DND-41 (cell line): ENCODE data around the gene TBC1D14.

ENCODE experiments used
- ATAC-seq: fragments of 200-7000 bp; cut with Tn5 transposase; 3 replicates; pipeline ENCODE4 v1.9.1; 2021; ENCODE audit warnings: low read depth; ENCODE audit not compliant: insufficient read depth
- DNase-seq: peaks from one replicate; pipeline ENCODE4 v3.0.0-alpha.2; 2020
- H2AFZ ChIP-seq: 2 replicates; pipeline ENCODE4 v1.6.0; 2012; ENCODE audit warnings: low read depth, low read length
- H3K27ac ChIP-seq: 2 replicates; pipeline ENCODE4 v1.5.1; 2012; ENCODE audit warnings: low read length, inconsistent platforms
- H3K27me3 ChIP-seq: fragments of 200-600 bp; sonication (generic); 2 replicates; pipeline ENCODE4 v1.6.0; 2012; ENCODE audit warnings: low read length, mild to moderate bottlenecking, inconsistent platforms; ENCODE audit not compliant: insufficient read depth, poor library complexity
- H3K36me3 ChIP-seq: 2 replicates; pipeline ENCODE4 v1.5.1; 2012; ENCODE audit warnings: low read length, inconsistent platforms; ENCODE audit not compliant: insufficient read depth
- H3K4me1 ChIP-seq: 2 replicates; pipeline ENCODE4 v1.5.1; 2012; ENCODE audit warnings: mild to moderate bottlenecking, low read length; ENCODE audit not compliant: insufficient read depth
- H3K4me2 ChIP-seq: 2 replicates; pipeline ENCODE4 v1.6.0; 2012; ENCODE audit warnings: mild to moderate bottlenecking, moderate library complexity, low read length, inconsistent platforms; ENCODE audit not compliant: insufficient read depth
- H3K4me3 ChIP-seq, 2 experiments: fragments of 200-600 bp in 1 of 2; shearing (Covaris generic) in 1 of 2; 2 replicates each; pipeline ENCODE4 v1.5.1; 2012 to 2016; ENCODE audit warnings: inconsistent platforms in 2 of 2, low read length in 2 of 2, mild to moderate bottlenecking in 2 of 2, low read depth in 1 of 2, moderate library complexity in 1 of 2
- H3K79me2 ChIP-seq: 2 replicates; pipeline ENCODE4 v1.6.0; 2012; ENCODE audit warnings: low read length, inconsistent platforms; ENCODE audit not compliant: insufficient read depth
- H3K9ac ChIP-seq: 2 replicates; pipeline ENCODE4 v1.6.0; 2012; ENCODE audit warnings: low read depth, mild to moderate bottlenecking, inconsistent platforms, low read length, moderate library complexity
- H3K9me3 ChIP-seq: 2 replicates; pipeline ENCODE4 v1.5.1; 2012; ENCODE audit warnings: low read length, moderate library complexity, mild to moderate bottlenecking, inconsistent platforms; ENCODE audit not compliant: insufficient read depth, severe bottlenecking
- H4K20me1 ChIP-seq: 2 replicates; pipeline ENCODE4 v1.6.0; 2012; ENCODE audit warnings: low read length; ENCODE audit not compliant: insufficient read depth
- EZH2 ChIP-seq: IDR thresholded peaks from 3 replicates; pipeline ENCODE4 v1.6.1; 2012; ENCODE audit warnings: borderline replicate concordance, low read depth, mild to moderate bottlenecking, moderate library complexity, low read length, inconsistent platforms; ENCODE audit not compliant: severe bottlenecking
- TF ChIP-seq, protein P1 (sequence below): IDR thresholded peaks from 2 replicates; pipeline ENCODE4 v1.5.1; 2012; ENCODE audit warnings: borderline replicate concordance, low read length, moderate library complexity, mild to moderate bottlenecking; ENCODE audit not compliant: poor library complexity, severe bottlenecking; ENCODE audit errors: extremely low read depth

TBC1D14 gene

DNA sequence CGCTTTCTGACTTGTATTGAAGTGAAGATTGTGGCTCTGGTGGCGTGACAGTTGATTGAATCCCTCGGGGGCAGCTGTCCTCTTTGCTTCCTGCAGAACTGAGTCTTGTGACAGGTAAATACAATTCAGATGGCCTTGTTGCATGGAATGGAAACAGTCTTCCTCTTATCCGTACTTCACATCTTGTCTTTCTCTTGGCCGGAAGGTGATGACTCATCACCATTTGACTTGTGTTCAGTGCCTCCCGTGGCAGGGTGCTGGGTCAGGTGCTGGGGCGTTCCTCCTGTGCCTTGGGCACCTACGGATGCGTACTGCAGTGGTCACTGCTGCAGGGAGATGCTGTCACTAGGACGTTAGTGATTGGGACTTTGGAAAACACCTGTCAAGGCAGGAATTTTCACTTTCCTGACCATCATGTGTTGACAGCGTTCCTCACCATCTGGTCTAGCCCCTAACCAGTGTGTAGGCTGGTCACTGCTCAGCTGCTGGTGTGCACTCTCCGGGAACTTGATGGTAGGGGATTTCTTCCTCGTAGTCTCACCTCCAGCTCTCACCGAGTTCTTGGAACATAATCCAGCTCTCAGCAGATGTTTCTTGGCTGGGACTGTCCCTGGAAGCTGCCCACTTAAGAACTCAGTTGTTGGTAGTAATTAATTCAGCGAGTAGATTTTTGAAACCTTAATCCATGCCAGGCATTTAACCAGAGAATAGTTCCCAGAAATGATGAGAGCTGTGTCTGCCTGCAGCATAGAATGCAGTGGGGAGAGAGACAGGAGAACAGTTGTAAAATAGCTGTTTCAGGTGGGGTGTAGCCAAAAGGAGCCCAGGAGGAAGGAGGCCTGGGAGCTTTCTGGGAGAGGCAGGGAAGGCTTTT is 7.2 kb downstream of the TBC1D14 start:
- no peak overlapping the region for H3K4me2 ChIP-seq
- no peak for DNase-seq
- no peak overlapping the region for H3K27ac ChIP-seq
- H3K79me2 ChIP-seq, result peaks cover 59% of the 10 kb centered on the region
- H3K9ac ChIP-seq, result no peak overlapping the region
- TF ChIP-seq EZH2, result no peak
- TF ChIP-seq, protein P1, sequence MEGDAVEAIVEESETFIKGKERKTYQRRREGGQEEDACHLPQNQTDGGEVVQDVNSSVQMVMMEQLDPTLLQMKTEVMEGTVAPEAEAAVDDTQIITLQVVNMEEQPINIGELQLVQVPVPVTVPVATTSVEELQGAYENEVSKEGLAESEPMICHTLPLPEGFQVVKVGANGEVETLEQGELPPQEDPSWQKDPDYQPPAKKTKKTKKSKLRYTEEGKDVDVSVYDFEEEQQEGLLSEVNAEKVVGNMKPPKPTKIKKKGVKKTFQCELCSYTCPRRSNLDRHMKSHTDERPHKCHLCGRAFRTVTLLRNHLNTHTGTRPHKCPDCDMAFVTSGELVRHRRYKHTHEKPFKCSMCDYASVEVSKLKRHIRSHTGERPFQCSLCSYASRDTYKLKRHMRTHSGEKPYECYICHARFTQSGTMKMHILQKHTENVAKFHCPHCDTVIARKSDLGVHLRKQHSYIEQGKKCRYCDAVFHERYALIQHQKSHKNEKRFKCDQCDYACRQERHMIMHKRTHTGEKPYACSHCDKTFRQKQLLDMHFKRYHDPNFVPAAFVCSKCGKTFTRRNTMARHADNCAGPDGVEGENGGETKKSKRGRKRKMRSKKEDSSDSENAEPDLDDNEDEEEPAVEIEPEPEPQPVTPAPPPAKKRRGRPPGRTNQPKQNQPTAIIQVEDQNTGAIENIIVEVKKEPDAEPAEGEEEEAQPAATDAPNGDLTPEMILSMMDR, result no peak
- peaks cover 34% of the 10 kb centered on the region for H4K20me1 ChIP-seq
- no peaks in the 10 kb centered on the region for H3K27me3 ChIP-seq
- no peak overlapping the region for H3K4me3 ChIP-seq
- no peak overlapping the region for H2AFZ ChIP-seq
- no peak; the same call in 2 of the 3 replicates for ATAC-seq
- no peaks in the 10 kb centered on the region for H3K9me3 ChIP-seq
- H3K4me1 ChIP-seq, result no peaks in the 10 kb centered on the region
- no peaks in the 10 kb centered on the region for H3K36me3 ChIP-seq

DNA sequence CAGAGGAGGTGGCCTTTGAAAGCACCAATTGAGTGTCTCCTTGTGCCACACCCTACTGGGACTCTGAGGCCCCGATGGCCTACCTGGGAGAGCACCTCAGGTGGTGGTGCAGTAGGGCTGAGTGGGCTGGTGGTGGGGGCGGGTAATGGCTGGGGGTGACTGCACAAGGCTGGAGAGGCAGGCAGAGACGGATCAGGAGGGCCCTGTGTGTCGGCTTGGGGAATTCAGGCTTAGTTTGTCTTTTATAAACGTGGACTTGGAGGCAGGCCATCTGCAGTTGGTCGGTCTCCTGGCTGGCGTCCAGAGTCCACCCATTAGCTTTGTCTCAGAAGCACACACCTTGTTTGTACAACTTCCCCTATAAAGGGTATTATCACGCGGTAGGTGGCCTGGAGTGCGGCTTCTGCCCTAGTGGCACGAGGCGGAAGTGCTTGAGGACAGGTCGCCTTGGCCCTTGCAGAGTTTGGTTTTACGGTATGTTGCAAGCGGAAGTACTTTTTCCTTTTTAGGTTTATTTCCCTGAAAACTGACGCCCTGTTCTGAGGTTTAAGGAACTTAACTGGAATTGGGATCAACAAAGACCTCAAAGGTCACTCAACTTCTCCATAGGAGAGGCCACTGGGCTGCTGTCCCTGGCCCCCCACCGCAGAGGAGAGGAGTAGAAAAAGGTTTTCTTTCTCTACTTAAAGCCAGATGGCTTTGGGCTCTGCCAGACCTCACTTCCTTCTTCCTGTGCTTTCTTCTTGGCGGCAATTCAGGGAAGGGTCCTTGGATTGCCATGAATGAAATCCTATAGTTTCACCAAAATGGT is 8.0 kb downstream of the TBC1D14 start:
- Histone ChIP-seq H3K36me3 (no peaks in the 10 kb centered on the region), H3K4me2 (no peak overlapping the region), H3K4me3 (no peak overlapping the region), H3K27me3 (no peaks in the 10 kb centered on the region), H3K4me1 (no peaks in the 10 kb centered on the region), H2AFZ (no peak overlapping the region), H3K9me3 (no peaks in the 10 kb centered on the region), H4K20me1 (peaks cover 34% of the 10 kb centered on the region), H3K27ac (no peak overlapping the region), H3K9ac (no peak overlapping the region), H3K79me2 (peaks cover 66% of the 10 kb centered on the region)
- DNase-seq (no peak), ATAC-seq (peak; percentile 65)
- TF ChIP-seq, protein P1, result peak; percentile 55
- no peak for TF ChIP-seq EZH2

DNA sequence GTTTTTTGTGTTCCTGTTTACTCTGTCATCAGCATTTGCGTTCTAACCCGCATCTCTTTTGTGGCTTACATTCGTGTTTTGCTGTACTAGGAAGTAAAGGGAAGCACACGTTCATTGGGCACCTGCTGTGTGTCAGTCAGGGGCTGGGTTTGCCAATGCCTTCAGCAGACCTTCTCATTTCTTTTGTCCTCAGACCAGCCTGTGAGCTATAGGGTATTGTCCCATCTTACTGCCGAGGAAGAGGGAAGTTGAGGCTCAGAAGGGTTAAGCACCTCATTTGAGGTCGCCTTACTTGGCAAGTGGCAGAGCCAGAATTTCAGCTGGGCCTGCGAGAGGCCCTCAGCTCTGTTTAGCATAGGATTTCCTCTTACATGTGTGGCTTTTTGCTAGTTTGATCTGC is 8.7 kb downstream of the TBC1D14 start:
- H3K4me3 ChIP-seq, result no peak overlapping the region
- no peak for DNase-seq

More for the DNA sequence above, 8.7 kb downstream of the TBC1D14 start:
- Histone ChIP-seq H2AFZ (no peak overlapping the region), H3K9me3 (no peaks in the 10 kb centered on the region), H3K27me3 (no peaks in the 10 kb centered on the region), H3K79me2 (peaks cover 62% of the 10 kb centered on the region), H3K4me1 (no peaks in the 10 kb centered on the region), H3K27ac (no peak overlapping the region), H3K9ac (no peak overlapping the region), H3K4me2 (no peak overlapping the region), H4K20me1 (peaks cover 35% of the 10 kb centered on the region), H3K36me3 (peaks cover 2% of the 10 kb centered on the region)
- TF ChIP-seq, protein P1, result no peak
- TF ChIP-seq EZH2, result no peak
- ATAC-seq, result peak; percentile 47; the same call in 2 of the 3 replicates
